ENCODE results near the gene CCDC171.

CCDC171 gene

DNA sequence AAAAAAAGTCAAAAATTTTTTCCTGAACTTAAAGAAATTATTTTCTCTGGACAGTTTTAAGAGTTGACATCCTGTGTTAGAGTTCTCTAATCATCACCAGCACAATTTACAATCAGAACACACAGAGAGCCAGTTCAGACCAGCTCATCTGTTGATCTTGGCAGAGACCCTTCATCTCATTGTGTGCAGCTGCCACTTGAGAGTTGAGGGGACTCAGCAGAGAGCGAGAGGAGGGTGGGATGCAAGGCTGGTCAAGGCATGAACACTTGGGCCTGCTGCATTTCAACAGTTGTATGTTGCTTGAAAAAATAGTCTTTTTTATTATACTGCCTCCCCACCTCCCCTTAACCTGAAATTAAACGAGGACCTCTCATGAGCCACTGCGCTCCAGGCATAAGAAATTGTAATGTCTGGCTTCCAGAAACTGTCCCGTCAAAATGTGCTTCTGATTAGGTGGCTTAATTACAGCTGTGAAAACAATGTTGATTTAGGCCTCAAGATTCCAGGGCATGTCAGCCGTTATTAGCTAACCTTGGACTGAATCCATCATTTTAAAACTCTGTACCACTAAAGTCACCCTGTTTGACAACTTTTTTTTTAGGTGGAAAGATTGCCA lies 383.6 kb downstream of the CCDC171 start (continued):
- TF ChIP-seq HIC1 (tag by site-specific recombination; IDR thresholded peaks at IDR 0.05) (no peak), GLIS1 (tag by site-specific recombination; IDR thresholded peaks at IDR 0.05) (no peak), ZBTB48 (tag by site-specific recombination; IDR thresholded peaks at IDR 0.05) (no peak), OSR2 (tag by site-specific recombination; IDR thresholded peaks at IDR 0.05) (peak; percentile 76), ZFP3 (tag by site-specific recombination; IDR thresholded peaks at IDR 0.05; ENCODE audit: low read depth) (no peak), ZNF785 (tag by site-specific recombination; IDR thresholded peaks at IDR 0.05) (no peak), SP7 (tag by site-specific recombination; IDR thresholded peaks at IDR 0.05) (peak; percentile 46), KLF7 (tag by site-specific recombination; IDR thresholded peaks at IDR 0.05; ENCODE audit: borderline replicate concordance) (no peak), ZNF211 (tag by site-specific recombination; IDR thresholded peaks at IDR 0.05; ENCODE audit: low read depth) (no peak), ZNF48 (tag by site-specific recombination; IDR thresholded peaks at IDR 0.05) (no peak), ZFP69B (tag by site-specific recombination; IDR thresholded peaks at IDR 0.05) (no peak), ZNF175 (tag by site-specific recombination; IDR thresholded peaks at IDR 0.05) (no peak), ZNF112 (tag by site-specific recombination; IDR thresholded peaks at IDR 0.05) (no peak), ZXDB (tag by site-specific recombination; IDR thresholded peaks at IDR 0.05) (0 out of 2 replicates have a peak, but pooled peaks have one; percentile 19), ZNF571 (tag by site-specific recombination; IDR thresholded peaks at IDR 0.05) (no peak)
- TF ChIP-seq, protein P1, sequence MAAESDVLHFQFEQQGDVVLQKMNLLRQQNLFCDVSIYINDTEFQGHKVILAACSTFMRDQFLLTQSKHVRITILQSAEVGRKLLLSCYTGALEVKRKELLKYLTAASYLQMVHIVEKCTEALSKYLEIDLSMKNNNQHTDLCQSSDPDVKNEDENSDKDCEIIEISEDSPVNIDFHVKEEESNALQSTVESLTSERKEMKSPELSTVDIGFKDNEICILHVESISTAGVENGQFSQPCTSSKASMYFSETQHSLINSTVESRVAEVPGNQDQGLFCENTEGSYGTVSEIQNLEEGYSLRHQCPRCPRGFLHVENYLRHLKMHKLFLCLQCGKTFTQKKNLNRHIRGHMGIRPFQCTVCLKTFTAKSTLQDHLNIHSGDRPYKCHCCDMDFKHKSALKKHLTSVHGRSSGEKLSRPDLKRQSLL (tag by site-specific recombination; IDR thresholded peaks at IDR 0.05) = no peak

GRCh38 chr9:15942831-15943424 lies 390.1 kb downstream of the CCDC171 start:
- TF ChIP-seq BCL6B (tag by site-specific recombination; IDR thresholded peaks at IDR 0.05) = no peak
- TF ChIP-seq ZNF548 (tag by site-specific recombination; IDR thresholded peaks at IDR 0.05) = no peak
- TF ChIP-seq REPIN1 (tag by site-specific recombination; IDR thresholded peaks at IDR 0.05; ENCODE audit: low read depth) = no peak
- TF ChIP-seq SP3 (tag by site-specific recombination; IDR thresholded peaks at IDR 0.05) = no peak
- Histone ChIP-seq H3K4me1 (ENCODE audit: control insufficient read depth, insufficient read depth, low read length) (no peaks in the 10 kb centered on the region), H3K9me3 (ENCODE audit: control insufficient read depth, insufficient read depth, low read depth, low read length) (no peaks in the 10 kb centered on the region), H3K27ac (ENCODE audit: extremely low read depth, low read depth, low read length) (no peak overlapping the region), H3K4me3 (ENCODE audit: low read depth, low read length) (no peak overlapping the region), H3K36me3 (ENCODE audit: control insufficient read depth in 2 of 2, insufficient read depth in 1 of 2, low read length in 2 of 2) (no peaks in the 10 kb centered on the region)
- CTCF ChIA-PET = no interaction called here
- POLR2A ChIA-PET = no interaction called here

DNA sequence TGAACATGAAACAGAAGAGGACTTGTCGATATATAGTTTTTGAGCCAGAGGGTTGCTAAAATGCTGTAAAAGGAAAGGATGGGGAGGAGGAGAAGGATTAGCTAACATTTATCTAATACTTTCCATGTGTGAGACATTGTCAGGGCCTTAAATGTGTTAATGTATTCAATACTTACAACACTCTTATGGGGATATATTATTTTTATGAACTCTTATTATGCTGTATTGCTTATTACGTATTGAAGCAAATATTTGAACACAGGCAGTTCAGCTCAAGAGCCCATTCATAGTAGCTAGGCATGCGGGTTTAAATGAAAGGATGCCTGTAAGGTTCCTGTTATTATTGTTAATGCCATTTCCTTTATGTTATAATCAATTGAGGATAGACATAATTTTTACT lies 391.5 kb downstream of the CCDC171 start:
- Histone ChIP-seq H3K27ac (ENCODE audit: extremely low read depth, low read depth, low read length) (no peak overlapping the region), H3K9me3 (ENCODE audit: control insufficient read depth, insufficient read depth, low read depth, low read length) (no peaks in the 10 kb centered on the region), H3K4me1 (ENCODE audit: control insufficient read depth, insufficient read depth, low read length) (no peaks in the 10 kb centered on the region), H3K4me3 (ENCODE audit: low read depth, low read length) (no peak overlapping the region), H3K36me3 (ENCODE audit: control insufficient read depth in 2 of 2, insufficient read depth in 1 of 2, low read length in 2 of 2) (no peaks in the 10 kb centered on the region)
- ChIA-PET POLR2A (no interaction called here), CTCF (no interaction called here)
- TF ChIP-seq ZNF658 (tag by site-specific recombination; IDR thresholded peaks at IDR 0.05) = no peak
- TF ChIP-seq ZNF558 (tag by site-specific recombination; IDR thresholded peaks at IDR 0.05) = no peak
- no peak for TF ChIP-seq ZNF561 (tag by site-specific recombination; IDR thresholded peaks at IDR 0.05; ENCODE audit: borderline replicate concordance)
- no peak for TF ChIP-seq ZNF514 (tag by site-specific recombination; IDR thresholded peaks at IDR 0.05)
- no peak for TF ChIP-seq ZNF571 (tag by site-specific recombination; IDR thresholded peaks at IDR 0.05)
- TF ChIP-seq, protein P2, sequence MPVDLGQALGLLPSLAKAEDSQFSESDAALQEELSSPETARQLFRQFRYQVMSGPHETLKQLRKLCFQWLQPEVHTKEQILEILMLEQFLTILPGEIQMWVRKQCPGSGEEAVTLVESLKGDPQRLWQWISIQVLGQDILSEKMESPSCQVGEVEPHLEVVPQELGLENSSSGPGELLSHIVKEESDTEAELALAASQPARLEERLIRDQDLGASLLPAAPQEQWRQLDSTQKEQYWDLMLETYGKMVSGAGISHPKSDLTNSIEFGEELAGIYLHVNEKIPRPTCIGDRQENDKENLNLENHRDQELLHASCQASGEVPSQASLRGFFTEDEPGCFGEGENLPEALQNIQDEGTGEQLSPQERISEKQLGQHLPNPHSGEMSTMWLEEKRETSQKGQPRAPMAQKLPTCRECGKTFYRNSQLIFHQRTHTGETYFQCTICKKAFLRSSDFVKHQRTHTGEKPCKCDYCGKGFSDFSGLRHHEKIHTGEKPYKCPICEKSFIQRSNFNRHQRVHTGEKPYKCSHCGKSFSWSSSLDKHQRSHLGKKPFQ (tag by site-specific recombination; IDR thresholded peaks at IDR 0.05) = no peak
- TF ChIP-seq ZNF140 (tag by site-specific recombination; IDR thresholded peaks at IDR 0.05) = no peak
- no peak for TF ChIP-seq ZNF843 (tag by site-specific recombination; IDR thresholded peaks at IDR 0.05)
- no peak for TF ChIP-seq BCL11A (tag by site-specific recombination; IDR thresholded peaks at IDR 0.05; ENCODE audit: low read depth)
- no peak for TF ChIP-seq ZNF670 (tag by site-specific recombination; IDR thresholded peaks at IDR 0.05; ENCODE audit: low read depth)
- TF ChIP-seq ZNF16 (tag by site-specific recombination; IDR thresholded peaks at IDR 0.05; ENCODE audit: low read depth) = no peak

Measured in HEK293 (cell line).